Measurements from ENCODE around the gene ALAD. TPM values are rescaled to one million over a fixed set of nuclear protein-coding genes. Genes with fewer than 3 reads are reported as not detected.
"Not testable (repeated sequence)": the region's sequence is repeated elsewhere in the genome, so short reads cannot be mapped to it uniquely, and the experiment has no call there.

The ALAD gene
- total RNA-seq, 1 donor from 2014 or later: 23.7 TPM

- intact Hi-C loops (cut with micrococcal nuclease): loop anchor here (1.0 to 2.0 kb wide), 7 partner anchors 24 to 156 kb away; partner anchors contain the start of genes ALAD, C9orf43, CDC26 and FKBP15
Measured at GRCh38 chr9:113376634-113377567, 24.2 kb downstream of the ALAD start, which contains the start of gene HDHD3. HDHD3 (minus strand) TSS chr9:113376986; CDS start chr9:113374354, 2,632 bp downstream.

DNA sequence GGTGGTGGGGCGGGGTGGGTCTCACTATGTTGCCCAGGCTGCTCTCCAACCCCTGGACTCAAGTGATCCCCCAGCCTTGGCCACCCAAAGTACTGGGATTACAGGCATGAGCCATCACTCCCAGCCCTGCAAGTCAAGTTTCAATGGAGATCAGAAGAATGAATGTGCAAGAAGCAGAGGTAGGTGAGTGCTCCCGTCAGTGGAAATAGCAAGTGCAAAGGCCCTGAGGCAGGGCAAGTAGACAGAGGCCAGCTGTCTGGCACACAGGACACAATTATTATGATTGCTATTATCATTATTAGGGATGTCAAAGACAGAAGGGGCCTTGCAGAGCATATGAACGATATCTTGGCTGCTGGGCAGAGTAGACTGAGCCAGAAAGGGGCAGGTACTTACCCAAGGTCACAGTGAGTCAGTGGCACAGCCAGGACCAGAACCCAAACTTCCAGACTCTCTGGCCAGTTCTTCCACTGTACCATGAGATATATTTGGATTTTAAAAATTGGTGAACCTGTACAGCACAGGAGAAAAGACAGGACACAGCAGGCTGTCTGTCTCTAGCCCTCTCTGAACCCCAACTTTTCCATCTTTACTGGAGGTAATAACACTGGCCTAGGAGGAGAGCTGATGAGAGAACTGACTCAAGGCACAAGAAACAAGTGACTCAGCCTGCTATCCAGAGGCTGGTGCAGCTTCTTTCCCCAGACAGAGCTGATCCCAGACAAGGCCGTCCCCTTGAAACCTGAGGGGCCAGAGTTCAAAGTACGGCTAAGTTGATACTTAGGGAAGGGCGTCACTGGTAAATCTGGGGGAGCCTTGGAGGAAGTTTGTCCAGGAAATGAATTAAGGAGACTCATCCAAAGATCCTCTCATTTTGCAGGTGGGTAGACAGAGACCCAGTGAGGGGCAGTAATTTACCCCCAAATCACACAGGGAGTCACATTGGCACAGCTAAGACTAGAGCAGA, 25.7 kb downstream of the ALAD start:
- H3K4me3 Mint-ChIP-seq: peak overlapping the region; percentile 83
- intact Hi-C loops (cut with micrococcal nuclease): loop anchor here (1.0 to 2.0 kb wide), 3 partner anchors 67 to 154 kb away; partner anchors contain the start of genes CDC26, FKBP15, PRPF4 and SLC31A1

More at GRCh38 chr9:113376634-113377567, 24.2 kb downstream of the ALAD start, which contains the start of gene HDHD3:
- Mint-ChIP-seq H3K9me3 (no peaks in the 10 kb centered on the region), H3K4me1 (ENCODE audit: low read depth) (peaks cover 18% of the 10 kb centered on the region), H3K4me3 (peak within 1 kb of the TSS; percentile 83), H3K36me3 (ENCODE audit: low read depth) (peaks cover 10% of the 10 kb centered on the region), H3K27ac (peak within 1 kb of the TSS; percentile 71), H3K27me3 (ENCODE audit: insufficient read depth) (no peaks in the 10 kb centered on the region)
- peak; percentile 78 for DNase-seq (ENCODE audit: low spot score)

DNA sequence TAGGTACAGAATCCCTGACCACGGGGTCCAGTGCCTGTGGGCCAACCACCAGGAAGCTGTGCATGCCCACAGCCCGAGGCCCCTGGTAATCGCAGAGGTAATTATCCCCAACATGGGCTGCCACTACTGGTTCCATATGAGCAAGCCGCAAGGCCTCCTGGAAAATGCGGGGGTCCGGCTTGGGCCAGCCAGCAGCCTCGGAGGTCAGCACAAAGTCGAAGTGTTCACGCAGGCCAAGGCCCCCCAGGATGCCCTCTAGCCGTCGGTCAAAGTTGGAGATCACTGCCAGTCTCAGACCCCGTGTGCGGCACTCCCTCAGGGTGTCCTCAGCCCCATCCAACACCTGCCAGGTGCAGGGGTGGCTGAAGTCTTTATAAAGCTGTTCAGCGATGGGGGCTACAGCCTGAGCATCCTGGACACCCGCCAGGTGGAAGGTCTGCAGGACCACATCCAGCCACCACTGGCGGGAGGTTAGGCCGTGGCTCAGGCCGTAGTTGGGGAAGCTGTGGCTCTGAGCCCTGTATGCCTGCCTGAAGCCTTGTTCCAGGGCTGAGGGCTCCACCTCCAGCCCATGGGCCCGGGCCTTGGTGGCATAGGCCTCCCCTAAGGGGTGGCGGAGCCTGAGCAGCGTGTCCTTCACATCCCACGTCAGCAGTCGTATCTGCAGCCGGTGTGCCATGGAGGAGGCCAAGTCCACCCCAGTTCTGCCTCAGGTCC, 27.2 kb downstream of the ALAD start:
- Mint-ChIP-seq H3K27me3 (ENCODE audit: insufficient read depth) (no peaks in the 10 kb centered on the region), H3K27ac (no peak overlapping the region), H3K4me1 (ENCODE audit: low read depth) (peaks cover 11% of the 10 kb centered on the region), H3K36me3 (ENCODE audit: low read depth) (peaks cover 17% of the 10 kb centered on the region), H3K4me3 (no peak overlapping the region), H3K9me3 (no peaks in the 10 kb centered on the region)
- intact Hi-C loops (cut with micrococcal nuclease): no loop called here
- DNase-seq (ENCODE audit: low spot score): no peak

More for the DNA sequence above, 25.7 kb downstream of the ALAD start:
- peaks cover 11% of the 10 kb centered on the region for H3K4me1 Mint-ChIP-seq (ENCODE audit: low read depth)
- H3K9me3 Mint-ChIP-seq: no peaks in the 10 kb centered on the region
- peaks cover 11% of the 10 kb centered on the region for H3K36me3 Mint-ChIP-seq (ENCODE audit: low read depth)
- DNase-seq (ENCODE audit: low spot score): no peak
- no peaks in the 10 kb centered on the region for H3K27me3 Mint-ChIP-seq (ENCODE audit: insufficient read depth)
- H3K27ac Mint-ChIP-seq: peak overlapping the region; percentile 71

DNA sequence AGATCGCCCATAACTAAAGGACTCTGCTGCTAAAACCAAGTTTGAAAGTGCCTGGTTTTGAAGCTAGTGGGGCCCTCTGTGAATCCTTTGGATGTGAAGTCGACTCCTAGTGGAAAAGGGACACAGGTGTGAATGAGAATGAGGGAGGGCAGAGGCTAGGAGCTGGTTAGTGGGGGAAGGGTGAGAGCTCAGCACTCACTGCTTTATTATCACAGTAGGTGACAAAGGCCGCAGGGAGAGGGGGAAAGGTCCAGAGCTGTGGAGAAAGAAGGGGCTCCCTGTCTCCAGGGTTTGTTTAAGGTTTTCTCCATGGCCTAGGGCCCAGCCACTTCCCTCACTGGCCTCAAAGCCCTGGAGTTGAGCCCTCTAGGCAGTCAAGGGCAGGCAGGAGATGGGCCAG, 27.8 kb downstream of the ALAD start:
- intact Hi-C loops (cut with micrococcal nuclease): no loop called here
- H3K4me1 Mint-ChIP-seq (ENCODE audit: low read depth): peaks cover 11% of the 10 kb centered on the region
- no peaks in the 10 kb centered on the region for H3K9me3 Mint-ChIP-seq
- peak overlapping the region; percentile 52 for H3K27ac Mint-ChIP-seq
- H3K4me3 Mint-ChIP-seq: no peak overlapping the region
- peaks cover 20% of the 10 kb centered on the region for H3K36me3 Mint-ChIP-seq (ENCODE audit: low read depth)
- no peaks in the 10 kb centered on the region for H3K27me3 Mint-ChIP-seq (ENCODE audit: insufficient read depth)
- DNase-seq (ENCODE audit: low spot score): no peak

- Mint-ChIP-seq H3K9me3 (no peaks in the 10 kb centered on the region), H3K4me3 (no peak overlapping the region), H3K27me3 (ENCODE audit: insufficient read depth) (no peaks in the 10 kb centered on the region), H3K36me3 (ENCODE audit: low read depth) (peaks cover 20% of the 10 kb centered on the region), H3K4me1 (ENCODE audit: low read depth) (peaks cover 11% of the 10 kb centered on the region), H3K27ac (no peak overlapping the region)
- intact Hi-C loops (cut with micrococcal nuclease): no loop called here
- DNase-seq (ENCODE audit: low spot score): no peak
Measured at GRCh38 chr9:113372059-113372458, 29.0 kb downstream of the ALAD start.

GRCh38 chr9:113370806-113371325, 30.2 kb downstream of the ALAD start:
- Mint-ChIP-seq H3K4me3 (no peak overlapping the region), H3K36me3 (ENCODE audit: low read depth) (peaks cover 20% of the 10 kb centered on the region), H3K4me1 (ENCODE audit: low read depth) (peaks cover 11% of the 10 kb centered on the region), H3K27ac (no peak overlapping the region), H3K9me3 (no peaks in the 10 kb centered on the region), H3K27me3 (ENCODE audit: insufficient read depth) (no peaks in the 10 kb centered on the region)
- DNase-seq (ENCODE audit: low spot score): no peak
- intact Hi-C loops (cut with micrococcal nuclease): no loop called here

GRCh38 chr9:113369855-113370140, 31.3 kb downstream of the ALAD start:
- Mint-ChIP-seq H3K4me3 (no peak overlapping the region), H3K9me3 (no peaks in the 10 kb centered on the region), H3K27ac (no peak overlapping the region)

DNA sequence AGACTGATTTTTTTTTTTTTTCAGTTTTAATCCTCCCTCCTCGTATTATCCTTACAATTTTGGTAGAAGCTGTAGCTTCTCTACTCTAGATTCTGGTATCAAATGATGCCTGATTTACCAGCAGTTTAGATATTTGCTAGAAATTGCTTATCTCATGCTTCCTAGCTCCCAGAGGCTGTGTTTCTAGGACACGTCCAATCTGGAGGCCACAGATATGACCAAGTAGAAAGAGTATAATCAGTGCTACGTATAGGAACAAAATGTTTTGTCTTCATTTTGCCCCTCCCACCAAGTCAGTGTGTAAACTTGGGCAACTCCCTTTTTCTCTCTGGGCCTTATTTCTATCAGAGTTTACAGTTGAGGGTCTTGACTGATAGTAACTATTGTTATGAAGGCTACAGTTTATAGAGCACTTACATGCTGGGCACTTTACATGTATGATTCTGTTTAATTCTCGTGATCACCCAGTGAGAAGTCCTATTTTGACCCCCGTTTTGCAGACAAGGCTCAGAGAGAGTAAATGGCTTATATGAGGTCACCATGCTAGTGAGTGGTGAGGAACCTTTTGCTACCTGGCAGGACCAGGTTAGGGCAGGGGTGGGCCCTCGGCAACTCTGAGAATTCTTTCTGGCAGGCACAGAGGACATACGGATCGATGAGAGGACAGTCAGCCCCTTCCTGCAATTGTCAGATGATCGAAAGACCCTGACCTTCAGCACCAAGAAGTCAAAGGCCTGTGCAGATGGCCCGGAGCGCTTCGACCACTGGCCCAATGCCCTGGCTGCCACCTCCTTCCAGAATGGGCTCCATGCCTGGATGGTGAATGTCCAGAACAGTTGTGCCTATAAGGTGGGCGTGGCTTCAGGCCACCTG, 31.9 kb downstream of the ALAD start:
- Mint-ChIP-seq H3K27me3 (ENCODE audit: insufficient read depth) (no peaks in the 10 kb centered on the region), H3K4me3 (no peak overlapping the region), H3K36me3 (ENCODE audit: low read depth) (peaks cover 19% of the 10 kb centered on the region), H3K27ac (no peak overlapping the region), H3K9me3 (no peaks in the 10 kb centered on the region), H3K4me1 (ENCODE audit: low read depth) (peaks cover 1% of the 10 kb centered on the region)
- intact Hi-C loops (cut with micrococcal nuclease): no loop called here
- no peak for DNase-seq (ENCODE audit: low spot score)

More at GRCh38 chr9:113369855-113370140, 31.3 kb downstream of the ALAD start:
- intact Hi-C loops (cut with micrococcal nuclease): no loop called here
- H3K36me3 Mint-ChIP-seq (ENCODE audit: low read depth): peaks cover 18% of the 10 kb centered on the region
- peaks cover under 1% of the 10 kb centered on the region for H3K4me1 Mint-ChIP-seq (ENCODE audit: low read depth)
- no peak for DNase-seq (ENCODE audit: low spot score)
- H3K27me3 Mint-ChIP-seq (ENCODE audit: insufficient read depth): no peaks in the 10 kb centered on the region

- no peak for DNase-seq (ENCODE audit: low spot score)
- no peak overlapping the region for H3K4me3 Mint-ChIP-seq
- no peaks in the 10 kb centered on the region for H3K27me3 Mint-ChIP-seq (ENCODE audit: insufficient read depth)
- peaks cover 4% of the 10 kb centered on the region for H3K4me1 Mint-ChIP-seq (ENCODE audit: low read depth)
- no peaks in the 10 kb centered on the region for H3K9me3 Mint-ChIP-seq
- peaks cover 20% of the 10 kb centered on the region for H3K36me3 Mint-ChIP-seq (ENCODE audit: low read depth)
- no peak overlapping the region for H3K27ac Mint-ChIP-seq
- intact Hi-C loops (cut with micrococcal nuclease): no loop called here
Measured at GRCh38 chr9:113368348-113368981, 32.6 kb downstream of the ALAD start.

- peaks cover 17% of the 10 kb centered on the region for H3K4me1 Mint-ChIP-seq (ENCODE audit: low read depth)
- H3K4me3 Mint-ChIP-seq: not testable (repeated sequence)
Measured at GRCh38 chr9:113365652-113366051, 35.4 kb downstream of the ALAD start.

DNA sequence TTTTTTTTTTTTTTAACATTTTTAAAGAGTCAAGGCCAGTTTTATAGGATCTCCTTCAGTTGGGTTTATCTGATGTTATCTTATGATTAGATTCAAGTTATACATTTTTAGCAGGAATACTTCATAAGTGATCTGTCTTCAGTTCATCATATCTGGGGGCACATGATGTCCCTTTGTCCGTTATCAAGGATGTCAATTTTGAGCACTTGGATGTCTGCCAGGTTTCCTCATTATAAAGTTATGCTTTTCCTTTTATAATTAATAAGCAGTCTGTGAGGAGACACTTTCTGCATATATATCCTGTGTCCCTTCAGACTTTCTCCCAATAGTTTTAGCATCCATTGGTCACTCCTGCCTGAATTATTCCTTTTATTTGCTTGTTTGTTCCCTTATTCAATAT, 36.1 kb downstream of the ALAD start:
- no peak overlapping the region for H3K27ac Mint-ChIP-seq
- H3K4me3 Mint-ChIP-seq: no peak overlapping the region
- no peaks in the 10 kb centered on the region for H3K9me3 Mint-ChIP-seq
- peaks cover 24% of the 10 kb centered on the region for H3K36me3 Mint-ChIP-seq (ENCODE audit: low read depth)
- H3K4me1 Mint-ChIP-seq (ENCODE audit: low read depth): peaks cover 17% of the 10 kb centered on the region
- DNase-seq (ENCODE audit: low spot score): no peak
- intact Hi-C loops (cut with micrococcal nuclease): no loop called here
- no peaks in the 10 kb centered on the region for H3K27me3 Mint-ChIP-seq (ENCODE audit: insufficient read depth)

More at GRCh38 chr9:113365652-113366051, 35.4 kb downstream of the ALAD start:
- H3K27ac Mint-ChIP-seq; intact Hi-C loops (cut with micrococcal nuclease); H3K27me3 Mint-ChIP-seq (ENCODE audit: insufficient read depth); H3K9me3 Mint-ChIP-seq; DNase-seq (ENCODE audit: low spot score): not testable (repeated sequence)
- H3K36me3 Mint-ChIP-seq (ENCODE audit: low read depth): peaks cover 20% of the 10 kb centered on the region

Data from activated T-helper 1 cell treated with anti-CD3 and anti-CD28 coated beads, Interleukin-12 subunit alpha, Interleukin-12 subunit beta, Interleukin-2, Interleukin-4 antibody, amounts not matched to agents 30 ng/mL and 10 ng/mL and 1 ng/mL, durations not matched to agents 14 hours and 24 hours and 36 hours (primary cell).